ENCODE measurements around the gene LIPC. TPM values are rescaled to one million over a fixed set of nuclear protein-coding genes. Genes with fewer than 3 reads are reported as not detected.

Gene LIPC
- total and polyA plus RNA-seq, 2 experiments from 2014 or later: not detected

DNA sequence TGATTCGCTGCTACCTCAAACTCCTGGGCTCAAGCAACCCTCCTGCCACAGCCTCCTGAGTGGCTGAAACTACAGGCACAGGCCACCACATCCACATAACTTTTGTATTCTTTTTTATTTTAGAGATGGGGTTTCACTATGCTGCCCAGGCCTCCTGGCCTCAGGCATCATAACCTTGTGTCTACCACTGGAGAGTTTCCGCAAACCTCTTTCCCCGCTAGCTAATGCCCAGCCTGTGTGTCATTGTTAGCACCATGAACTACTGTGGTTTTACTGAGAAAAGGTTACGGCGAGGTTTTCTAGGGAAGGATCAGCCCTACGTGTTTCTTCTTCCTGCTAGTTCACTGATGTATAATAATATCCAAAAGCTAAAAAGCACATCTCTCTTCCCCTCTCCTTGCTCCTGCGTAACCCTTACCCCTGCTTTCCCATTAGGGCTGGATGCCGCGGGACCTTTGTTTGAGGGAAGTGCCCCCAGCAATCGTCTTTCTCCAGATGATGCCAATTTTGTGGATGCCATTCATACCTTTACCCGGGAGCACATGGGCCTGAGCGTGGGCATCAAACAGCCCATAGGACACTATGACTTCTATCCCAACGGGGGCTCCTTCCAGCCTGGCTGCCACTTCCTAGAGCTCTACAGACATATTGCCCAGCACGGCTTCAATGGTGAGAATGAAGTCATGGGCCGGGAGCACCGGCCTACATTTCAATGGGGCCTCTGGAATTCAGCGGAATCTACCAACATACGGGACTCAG lies 113.7 kb downstream of the LIPC start (continued):
- TF ChIP-seq ETS1 (IDR thresholded peaks at IDR 0.05): no peak

DNA sequence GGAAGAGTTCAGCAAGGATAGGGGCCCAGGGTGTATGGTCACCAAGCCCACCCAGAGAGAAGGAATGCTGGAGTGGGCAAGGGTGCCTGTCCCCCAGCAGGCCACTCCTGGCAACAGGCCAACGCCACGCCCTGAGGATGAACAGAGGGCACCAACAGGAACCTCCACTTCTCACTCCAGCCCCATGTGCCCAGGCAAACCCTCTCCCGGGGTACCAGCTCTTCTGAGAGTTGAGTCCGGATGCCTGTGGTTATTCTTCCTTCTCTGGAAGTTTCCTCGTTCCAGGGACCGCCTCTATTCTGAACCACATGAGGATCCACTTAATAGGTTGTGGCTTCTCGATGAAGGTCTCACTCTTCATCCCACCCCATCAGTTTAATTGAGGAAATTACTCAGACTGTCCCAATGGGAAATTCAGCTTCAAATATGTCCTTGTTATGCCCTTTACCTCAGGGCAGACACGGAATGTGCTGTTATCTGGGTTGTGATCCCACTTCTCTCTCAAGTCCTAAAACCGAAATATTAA lies 114.3 kb downstream of the LIPC start:
- Histone ChIP-seq H2AFZ (no peak overlapping the region), H3K4me1 (ENCODE audit: insufficient read depth) (no peaks in the 10 kb centered on the region), H3K27ac (ENCODE audit: low read depth) (no peak overlapping the region), H3K9me2 (ENCODE audit: insufficient read depth) (0 out of 2 replicates have a peak, but pooled peaks cover 3% of the 10 kb centered on the region), H3F3A (replicated peaks; ENCODE audit: low read depth) (no peaks in the 10 kb centered on the region), H3K36me3 (ENCODE audit: insufficient read depth) (no peaks in the 10 kb centered on the region), H3K4me3 (no peak overlapping the region), H3K79me2 (replicated peaks; ENCODE audit: insufficient read depth) (no peaks in the 10 kb centered on the region), H3K4me2 (no peak overlapping the region), H4K20me1 (replicated peaks; ENCODE audit: insufficient read depth) (no peaks in the 10 kb centered on the region), H3K27me3 (ENCODE audit: insufficient read depth) (no peaks in the 10 kb centered on the region)
- Mint-ChIP-seq H3K4me3 (no peak overlapping the region), H3K27ac (no peak overlapping the region), H3K36me3 (ENCODE audit: low read depth) (no peaks in the 10 kb centered on the region), H3K27me3 (ENCODE audit: insufficient read depth, low read depth, poor library complexity) (peaks cover 5% of the 10 kb centered on the region), H3K4me1 (peaks cover 3% of the 10 kb centered on the region; the same call in 1 of the 3 replicates), H3K9me3 (no peaks in the 10 kb centered on the region)
- ATAC-seq: no peak
- DNase-seq (ENCODE audit: low spot score): no peak
- TF ChIP-seq EZH2 (IDR thresholded peaks at IDR 0.05; ENCODE audit: low read depth, unreplicated experiment): no peak
- no peak for TF ChIP-seq ZNF331 (CRISPR knock-in tag; IDR thresholded peaks at IDR 0.05; ENCODE audit: low read depth)
- TF ChIP-seq POLR2AphosphoS5 (IDR thresholded peaks at IDR 0.05; ENCODE audit: low read depth): no peak
- no peak for TF ChIP-seq EZH2phosphoT487 (IDR thresholded peaks at IDR 0.05; ENCODE audit: unreplicated experiment)
- no peak for TF ChIP-seq STAT1 (IDR thresholded peaks at IDR 0.05; ENCODE audit: unreplicated experiment)
- no peak for TF ChIP-seq JUNB (IDR thresholded peaks at IDR 0.05; ENCODE audit: unreplicated experiment)
- TF ChIP-seq, protein P1, sequence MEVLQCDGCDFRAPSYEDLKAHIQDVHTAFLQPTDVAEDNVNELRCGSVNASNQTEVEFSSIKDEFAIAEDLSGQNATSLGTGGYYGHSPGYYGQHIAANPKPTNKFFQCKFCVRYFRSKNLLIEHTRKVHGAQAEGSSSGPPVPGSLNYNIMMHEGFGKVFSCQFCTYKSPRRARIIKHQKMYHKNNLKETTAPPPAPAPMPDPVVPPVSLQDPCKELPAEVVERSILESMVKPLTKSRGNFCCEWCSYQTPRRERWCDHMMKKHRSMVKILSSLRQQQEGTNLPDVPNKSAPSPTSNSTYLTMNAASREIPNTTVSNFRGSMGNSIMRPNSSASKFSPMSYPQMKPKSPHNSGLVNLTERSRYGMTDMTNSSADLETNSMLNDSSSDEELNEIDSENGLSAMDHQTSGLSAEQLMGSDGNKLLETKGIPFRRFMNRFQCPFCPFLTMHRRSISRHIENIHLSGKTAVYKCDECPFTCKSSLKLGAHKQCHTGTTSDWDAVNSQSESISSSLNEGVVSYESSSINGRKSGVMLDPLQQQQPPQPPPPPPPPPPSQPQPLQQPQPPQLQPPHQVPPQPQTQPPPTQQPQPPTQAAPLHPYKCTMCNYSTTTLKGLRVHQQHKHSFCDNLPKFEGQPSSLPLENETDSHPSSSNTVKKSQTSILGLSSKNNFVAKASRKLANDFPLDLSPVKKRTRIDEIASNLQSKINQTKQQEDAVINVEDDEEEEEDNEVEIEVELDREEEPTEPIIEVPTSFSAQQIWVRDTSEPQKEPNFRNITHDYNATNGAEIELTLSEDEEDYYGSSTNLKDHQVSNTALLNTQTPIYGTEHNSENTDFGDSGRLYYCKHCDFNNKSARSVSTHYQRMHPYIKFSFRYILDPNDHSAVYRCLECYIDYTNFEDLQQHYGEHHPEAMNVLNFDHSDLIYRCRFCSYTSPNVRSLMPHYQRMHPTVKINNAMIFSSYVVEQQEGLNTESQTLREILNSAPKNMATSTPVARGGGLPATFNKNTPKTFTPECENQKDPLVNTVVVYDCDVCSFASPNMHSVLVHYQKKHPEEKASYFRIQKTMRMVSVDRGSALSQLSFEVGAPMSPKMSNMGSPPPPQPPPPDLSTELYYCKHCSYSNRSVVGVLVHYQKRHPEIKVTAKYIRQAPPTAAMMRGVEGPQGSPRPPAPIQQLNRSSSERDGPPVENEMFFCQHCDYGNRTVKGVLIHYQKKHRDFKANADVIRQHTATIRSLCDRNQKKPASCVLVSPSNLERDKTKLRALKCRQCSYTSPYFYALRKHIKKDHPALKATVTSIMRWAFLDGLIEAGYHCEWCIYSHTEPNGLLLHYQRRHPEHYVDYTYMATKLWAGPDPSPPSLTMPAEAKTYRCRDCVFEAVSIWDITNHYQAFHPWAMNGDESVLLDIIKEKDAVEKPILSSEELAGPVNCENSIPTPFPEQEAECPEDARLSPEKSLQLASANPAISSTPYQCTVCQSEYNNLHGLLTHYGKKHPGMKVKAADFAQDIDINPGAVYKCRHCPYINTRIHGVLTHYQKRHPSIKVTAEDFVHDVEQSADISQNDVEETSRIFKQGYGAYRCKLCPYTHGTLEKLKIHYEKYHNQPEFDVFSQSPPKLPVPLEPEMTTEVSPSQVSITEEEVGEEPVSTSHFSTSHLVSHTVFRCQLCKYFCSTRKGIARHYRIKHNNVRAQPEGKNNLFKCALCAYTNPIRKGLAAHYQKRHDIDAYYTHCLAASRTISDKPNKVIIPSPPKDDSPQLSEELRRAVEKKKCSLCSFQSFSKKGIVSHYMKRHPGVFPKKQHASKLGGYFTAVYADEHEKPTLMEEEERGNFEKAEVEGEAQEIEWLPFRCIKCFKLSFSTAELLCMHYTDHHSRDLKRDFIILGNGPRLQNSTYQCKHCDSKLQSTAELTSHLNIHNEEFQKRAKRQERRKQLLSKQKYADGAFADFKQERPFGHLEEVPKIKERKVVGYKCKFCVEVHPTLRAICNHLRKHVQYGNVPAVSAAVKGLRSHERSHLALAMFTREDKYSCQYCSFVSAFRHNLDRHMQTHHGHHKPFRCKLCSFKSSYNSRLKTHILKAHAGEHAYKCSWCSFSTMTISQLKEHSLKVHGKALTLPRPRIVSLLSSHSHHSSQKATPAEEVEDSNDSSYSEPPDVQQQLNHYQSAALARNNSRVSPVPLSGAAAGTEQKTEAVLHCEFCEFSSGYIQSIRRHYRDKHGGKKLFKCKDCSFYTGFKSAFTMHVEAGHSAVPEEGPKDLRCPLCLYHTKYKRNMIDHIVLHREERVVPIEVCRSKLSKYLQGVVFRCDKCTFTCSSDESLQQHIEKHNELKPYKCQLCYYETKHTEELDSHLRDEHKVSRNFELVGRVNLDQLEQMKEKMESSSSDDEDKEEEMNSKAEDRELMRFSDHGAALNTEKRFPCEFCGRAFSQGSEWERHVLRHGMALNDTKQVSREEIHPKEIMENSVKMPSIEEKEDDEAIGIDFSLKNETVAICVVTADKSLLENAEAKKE (CRISPR knock-in tag; IDR thresholded peaks at IDR 0.05): no peak
- TF ChIP-seq NANOG (IDR thresholded peaks at IDR 0.05; ENCODE audit: borderline replicate concordance): no peak
